ENCODE results near the gene ZNF345.
A peak's percentile ranks its signal among the peaks of the same experiment; 100 is the strongest.

The ZNF345 gene

GRCh38 chr19:36850559-36851442, at the start of gene ZNF345:
ZNF345 (plus strand) TSS chr19:36850876; CDS start chr19:36876831, 25,955 bp downstream.
- TF ChIP-seq CTCF (IDR thresholded peaks at IDR 0.05; ENCODE audit: control extremely low read depth, extremely low read depth, low read depth, missing control alignments), result no peak
- ChIA-PET POLR2A (interaction anchor here (0.8 to 1.5 kb wide), 5 partner anchors 9 to 636 kb away, joined by 3 to 12 read pairs (median 5); partner anchors contain the start of genes ZNF146, ZNF565 and ZNF850), CTCF (interaction anchor here (1.0 to 2.4 kb wide), 5 partner anchors 9 to 472 kb away, joined by 3 to 13 read pairs (median 3); partner anchors contain the start of genes ZFP14 and ZNF790)
- peak; percentile 91 for DNase-seq (ENCODE audit: extremely low spot score)

GRCh38 chr19:36805364-36805763, 45.3 kb upstream of the ZNF345 start:
- no peak for TF ChIP-seq CTCF (IDR thresholded peaks at IDR 0.05; ENCODE audit: control extremely low read depth, extremely low read depth, low read depth, missing control alignments)
- POLR2A ChIA-PET, result no interaction called here
- CTCF ChIA-PET, result no interaction called here
- no peak for DNase-seq (ENCODE audit: extremely low spot score)

GRCh38 chr19:36807029-36807428, 43.6 kb upstream of the ZNF345 start:
- POLR2A ChIA-PET, result no interaction called here
- DNase-seq (ENCODE audit: extremely low spot score), result no peak
- CTCF ChIA-PET, result no interaction called here
- TF ChIP-seq CTCF (IDR thresholded peaks at IDR 0.05; ENCODE audit: control extremely low read depth, extremely low read depth, low read depth, missing control alignments), result no peak

- no peak for DNase-seq (ENCODE audit: extremely low spot score)
- POLR2A ChIA-PET, result no interaction called here
- no peak for TF ChIP-seq CTCF (IDR thresholded peaks at IDR 0.05; ENCODE audit: control extremely low read depth, extremely low read depth, low read depth, missing control alignments)
- CTCF ChIA-PET, result interaction anchor here (1.5 kb wide), 1 partner anchor 11 kb away, joined by 3 read pairs; no protein-coding TSS in a partner anchor
Measured at GRCh38 chr19:36819130-36819630, 31.5 kb upstream of the ZNF345 start.

GRCh38 chr19:36821758-36822157, 28.9 kb upstream of the ZNF345 start:
- ChIA-PET POLR2A (no interaction called here), CTCF (interaction anchor here (1.0 kb wide), 1 partner anchor 8 kb away, joined by 3 read pairs; no protein-coding TSS in a partner anchor)
- TF ChIP-seq CTCF (IDR thresholded peaks at IDR 0.05; ENCODE audit: control extremely low read depth, extremely low read depth, low read depth, missing control alignments), result no peak
- no peak for DNase-seq (ENCODE audit: extremely low spot score)

GRCh38 chr19:36833430-36833829, 17.2 kb upstream of the ZNF345 start:
- ChIA-PET CTCF (no interaction called here), POLR2A (no interaction called here)
- TF ChIP-seq CTCF (IDR thresholded peaks at IDR 0.05; ENCODE audit: control extremely low read depth, extremely low read depth, low read depth, missing control alignments), result no peak
- DNase-seq (ENCODE audit: extremely low spot score), result no peak
